ENCODE measurements around the gene ACAP2.
"Not testable (repeated sequence)": the region's sequence is repeated elsewhere in the genome, so short reads cannot be mapped to it uniquely, and the experiment has no call there.

ACAP2 gene

DNA sequence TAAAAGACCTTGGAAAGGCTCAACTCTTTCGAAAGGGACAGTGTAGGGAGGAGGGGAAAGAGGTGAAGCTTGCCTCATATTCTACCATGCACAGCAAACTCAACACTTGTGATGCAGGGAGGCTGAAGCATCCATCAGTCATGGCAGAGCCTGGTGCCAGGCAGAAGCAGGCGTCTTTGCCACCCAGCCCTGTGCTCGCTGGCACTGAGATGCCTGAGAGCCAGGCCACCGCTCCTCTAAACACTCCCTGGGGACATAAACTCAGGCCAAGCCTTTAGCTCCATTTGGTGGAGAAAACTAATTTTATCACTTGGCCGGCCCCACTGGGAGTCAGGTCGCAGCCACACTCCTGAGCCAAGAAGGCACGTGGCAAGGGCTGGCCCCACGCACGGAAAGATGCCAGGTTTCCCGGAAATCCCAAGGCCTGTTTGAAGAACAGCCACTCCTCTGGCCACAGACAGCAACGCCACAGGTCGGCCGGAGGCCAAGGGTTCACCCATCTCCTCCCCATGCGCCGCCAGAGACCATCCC lies 202.6 kb downstream of the ACAP2 start:
- peak; percentile 89 for DNase-seq

DNA sequence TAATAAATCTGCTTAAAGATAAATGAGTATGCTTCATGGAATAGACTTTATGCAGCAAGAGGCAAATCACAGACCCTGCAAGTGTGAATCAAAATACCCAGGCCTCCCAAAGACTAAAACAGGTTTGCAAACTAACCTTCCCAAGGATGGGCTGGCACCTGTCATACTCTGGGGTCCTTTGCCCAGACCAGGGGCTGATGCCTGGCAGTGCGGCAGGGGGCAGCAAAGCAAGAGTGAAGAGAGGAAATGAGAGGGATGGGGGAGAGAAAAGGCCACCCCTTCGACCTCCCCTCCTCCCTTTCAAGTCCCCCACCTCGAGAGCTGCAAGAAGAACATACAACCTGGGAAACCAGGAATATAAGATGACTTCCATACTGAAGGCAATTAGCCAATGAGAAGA lies 203.7 kb downstream of the ACAP2 start:
- no peak for DNase-seq

DNA sequence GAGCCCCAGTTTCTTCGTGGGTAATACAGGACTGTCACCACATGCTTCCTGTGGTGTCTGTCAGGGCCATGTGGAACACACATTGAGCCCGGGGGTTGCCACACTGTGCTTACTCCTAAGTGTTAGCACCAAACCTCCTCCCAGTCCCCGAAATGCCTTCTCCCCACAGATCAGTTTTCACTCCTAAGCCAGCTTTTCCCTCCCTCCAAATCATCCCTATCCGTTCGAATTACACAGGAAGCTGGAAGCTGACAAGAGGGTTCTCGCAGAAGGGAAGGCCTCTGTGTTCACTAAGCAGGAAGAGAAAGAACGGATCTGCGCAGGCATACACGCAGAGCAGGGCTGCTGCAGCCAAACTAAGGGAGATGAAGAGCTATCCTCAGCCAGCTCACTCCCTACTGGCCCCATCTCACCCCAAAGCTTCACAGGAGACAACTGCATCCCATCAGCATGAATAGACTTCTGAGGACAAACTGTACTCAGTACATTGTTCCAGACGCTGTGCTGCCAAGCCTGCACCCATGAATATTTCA lies 204.2 kb downstream of the ACAP2 start:
- no peak for DNase-seq

DNA sequence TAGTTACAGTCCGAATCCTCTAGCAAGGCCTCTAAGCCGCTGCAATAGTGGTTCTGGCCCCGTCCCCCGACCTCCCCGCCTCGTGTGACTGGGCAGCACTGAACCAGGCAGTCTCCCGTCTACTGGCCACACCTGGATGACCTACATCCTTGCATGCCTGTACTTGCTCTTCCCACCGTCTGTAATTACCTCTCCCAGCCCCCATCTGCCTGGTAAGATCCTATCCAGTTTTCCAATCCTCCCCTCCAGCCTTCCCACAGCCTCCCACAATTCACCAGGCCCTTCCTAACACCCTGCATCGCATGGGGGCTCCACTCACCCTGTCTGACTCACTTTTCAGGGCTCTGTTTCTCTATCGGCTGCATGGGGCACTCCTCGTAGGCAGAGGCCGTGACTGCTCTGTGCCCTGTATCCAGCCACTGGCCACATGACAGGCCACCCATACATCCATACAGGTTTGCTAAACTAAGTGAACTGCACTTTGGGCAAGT lies 204.7 kb downstream of the ACAP2 start:
- DNase-seq: no peak

DNA sequence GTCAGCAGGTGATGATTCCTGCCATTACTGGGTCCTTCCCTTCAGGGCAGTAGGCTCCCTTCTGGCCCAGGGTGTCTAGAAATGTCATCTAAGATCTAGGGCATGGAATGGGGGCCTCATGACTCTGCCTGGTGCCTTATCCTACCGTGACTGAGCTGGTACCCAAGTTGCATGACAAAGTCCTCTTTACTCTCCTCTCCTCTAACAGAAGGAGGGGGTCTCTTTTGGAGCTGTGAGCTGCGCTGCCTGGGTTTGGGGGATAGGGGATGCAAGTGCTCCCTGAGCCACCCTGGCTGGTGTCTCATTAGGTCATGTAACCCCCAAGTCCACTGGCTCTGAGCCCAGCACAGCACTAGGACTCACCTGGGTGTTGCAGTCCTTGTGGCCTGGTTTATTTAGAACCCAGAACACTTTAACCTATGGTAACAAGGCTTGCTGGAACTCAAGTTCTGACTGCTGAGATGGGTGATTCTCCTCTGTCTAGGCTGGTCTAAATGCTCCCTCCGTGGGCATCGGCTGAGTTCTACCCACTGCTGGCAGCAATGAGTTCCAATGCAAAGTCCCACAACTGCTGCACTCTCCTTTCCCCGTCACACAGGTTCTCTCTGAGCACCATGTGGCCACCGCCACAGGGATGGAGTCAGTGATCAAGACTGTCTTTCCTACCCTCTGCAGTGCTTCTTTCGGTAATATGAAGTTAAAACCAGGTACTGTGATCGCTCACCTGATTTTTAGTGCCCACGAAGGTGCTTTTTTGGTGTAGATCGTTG lies 205.8 kb downstream of the ACAP2 start:
- no peak for DNase-seq

DNA sequence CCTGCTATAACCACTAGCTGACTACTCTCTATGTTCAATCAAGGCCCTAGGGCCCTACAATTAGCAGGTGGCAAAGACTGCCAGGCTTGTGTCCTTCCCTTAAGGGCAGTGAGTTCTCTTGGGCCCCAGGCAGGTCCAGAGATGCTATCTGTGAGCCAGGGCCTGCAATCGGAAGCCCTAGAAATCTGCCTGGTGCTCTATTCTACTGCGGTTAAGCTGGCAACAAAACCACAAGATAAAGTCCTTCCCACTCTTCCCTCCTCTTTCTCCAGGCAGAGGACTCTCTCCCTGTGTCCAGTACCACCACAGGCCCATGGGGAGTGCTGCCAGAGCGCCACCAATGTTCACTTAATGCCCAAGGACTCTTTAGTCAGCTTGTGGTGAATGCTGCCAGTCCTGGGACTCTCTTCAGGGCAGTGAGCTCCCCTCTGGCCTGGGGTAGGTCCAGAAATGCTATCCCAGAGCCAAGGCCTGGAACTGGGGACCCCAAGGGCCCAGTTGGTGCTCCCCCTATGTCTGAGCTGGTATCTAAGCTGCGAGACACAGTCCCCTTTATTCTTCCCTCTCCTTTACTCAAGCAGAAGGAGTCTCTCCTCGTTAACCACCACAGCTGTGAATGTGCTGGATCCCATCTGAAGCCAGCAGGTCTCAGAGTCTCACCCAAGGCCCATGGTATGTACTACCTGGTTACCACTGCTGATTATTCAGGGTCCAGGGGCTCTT lies 206.6 kb downstream of the ACAP2 start:
- DNase-seq: no peak

DNA sequence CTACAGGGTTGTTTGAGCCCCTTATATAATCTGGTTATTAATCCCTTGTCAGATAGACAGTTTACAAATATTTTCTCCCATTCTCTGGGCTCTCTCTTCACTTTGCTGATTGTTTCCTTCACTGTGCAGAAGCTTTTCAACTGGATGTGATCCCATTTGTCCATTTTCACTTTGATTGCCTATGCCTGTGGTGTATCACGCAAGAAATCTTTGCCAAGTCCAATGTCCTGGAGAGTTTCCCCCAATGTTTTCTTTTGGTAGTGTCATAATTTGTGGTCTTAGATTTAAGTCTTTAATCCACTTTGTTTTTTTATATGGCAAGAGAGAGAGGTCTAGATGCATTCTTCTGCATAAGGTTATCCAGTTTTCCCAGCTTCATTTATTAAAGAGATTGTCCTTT lies 212.6 kb downstream of the ACAP2 start:
- DNase-seq: no peak

DNA sequence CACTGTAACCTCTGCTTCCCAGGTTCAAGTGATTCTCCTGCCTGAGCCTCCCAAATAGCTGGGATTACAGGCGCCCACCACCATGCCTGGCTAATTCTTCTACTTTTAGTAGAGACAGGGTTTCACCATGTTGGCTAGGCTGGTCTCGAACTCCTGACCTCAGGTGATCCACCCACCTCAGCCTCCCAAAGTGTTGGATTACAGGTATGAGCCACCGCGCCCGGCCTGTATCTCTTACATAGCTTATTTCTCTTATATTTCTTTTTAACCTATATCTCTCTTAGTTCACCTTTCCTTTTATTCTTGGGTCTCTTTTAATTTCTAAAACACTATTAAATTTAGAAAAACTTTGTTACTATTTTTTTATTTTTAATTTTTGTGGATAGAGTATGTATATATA lies 213.9 kb downstream of the ACAP2 start:
- DNase-seq: not testable (repeated sequence)

DNA sequence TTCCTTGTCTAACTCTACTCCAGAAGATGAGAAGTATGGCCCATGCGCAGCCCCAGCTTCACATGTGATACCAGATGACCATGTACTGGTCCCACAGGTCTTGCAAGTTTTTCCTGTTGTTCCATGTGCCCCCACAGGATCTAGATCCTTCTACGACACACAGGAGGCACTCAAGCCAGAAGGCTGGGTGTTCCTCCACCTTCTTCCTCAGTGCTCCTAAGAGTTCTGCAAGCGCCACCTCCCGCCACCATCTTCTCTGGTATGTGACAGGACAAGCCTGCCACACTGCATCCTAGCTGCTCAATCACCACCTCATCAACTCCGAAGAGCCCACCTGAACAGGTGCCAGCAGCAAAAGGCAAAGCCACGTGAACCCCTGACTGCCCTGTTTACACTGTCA lies 214.9 kb downstream of the ACAP2 start:
- no peak for DNase-seq

DNA sequence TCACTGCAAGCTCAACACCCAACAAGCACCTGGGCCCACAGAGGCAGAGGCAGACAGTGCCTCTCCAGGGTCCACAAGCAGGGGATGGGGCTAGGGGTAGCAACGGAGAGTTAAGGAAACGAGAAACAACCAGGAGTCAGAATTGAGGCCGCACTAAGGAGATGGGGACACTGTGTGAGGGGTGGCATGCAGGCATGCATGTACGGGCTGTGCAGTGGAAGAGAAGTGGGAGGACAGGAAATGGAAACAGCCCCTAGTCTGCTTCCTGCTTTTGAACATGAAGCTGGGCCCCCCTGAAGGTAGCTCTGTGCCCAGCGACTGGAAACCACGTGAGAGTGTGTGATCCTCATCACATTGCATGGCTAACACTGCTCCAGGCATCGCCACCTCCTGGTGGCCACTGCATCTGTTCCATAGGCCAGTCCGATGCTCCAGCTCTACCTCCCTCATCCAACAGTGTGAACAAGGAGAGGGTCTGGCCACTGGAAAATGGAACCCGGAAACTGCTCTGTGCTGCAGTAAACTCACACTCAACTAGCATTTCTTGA lies 215.8 kb downstream of the ACAP2 start:
- DNase-seq: no peak

DNA sequence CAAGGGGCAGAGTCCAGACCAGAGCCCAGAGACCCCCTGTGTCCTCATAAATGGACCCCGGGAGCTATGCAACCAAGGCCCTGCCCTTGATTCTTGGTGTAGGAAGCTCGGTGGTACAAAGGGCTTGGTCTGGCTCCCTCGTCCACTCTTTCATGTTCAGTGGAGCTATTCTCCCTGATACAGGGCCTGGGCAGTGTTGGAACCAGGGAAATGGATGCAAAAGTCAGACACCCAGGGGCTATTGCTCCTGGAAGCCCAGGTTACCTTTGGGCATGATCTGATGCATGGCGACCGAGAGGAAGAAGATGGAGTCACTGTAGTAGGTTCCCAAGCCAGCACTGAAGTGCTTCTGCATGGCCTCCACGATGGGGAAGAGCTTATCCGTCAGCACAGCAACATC lies 216.4 kb downstream of the ACAP2 start:
- DNase-seq: no peak

DNA sequence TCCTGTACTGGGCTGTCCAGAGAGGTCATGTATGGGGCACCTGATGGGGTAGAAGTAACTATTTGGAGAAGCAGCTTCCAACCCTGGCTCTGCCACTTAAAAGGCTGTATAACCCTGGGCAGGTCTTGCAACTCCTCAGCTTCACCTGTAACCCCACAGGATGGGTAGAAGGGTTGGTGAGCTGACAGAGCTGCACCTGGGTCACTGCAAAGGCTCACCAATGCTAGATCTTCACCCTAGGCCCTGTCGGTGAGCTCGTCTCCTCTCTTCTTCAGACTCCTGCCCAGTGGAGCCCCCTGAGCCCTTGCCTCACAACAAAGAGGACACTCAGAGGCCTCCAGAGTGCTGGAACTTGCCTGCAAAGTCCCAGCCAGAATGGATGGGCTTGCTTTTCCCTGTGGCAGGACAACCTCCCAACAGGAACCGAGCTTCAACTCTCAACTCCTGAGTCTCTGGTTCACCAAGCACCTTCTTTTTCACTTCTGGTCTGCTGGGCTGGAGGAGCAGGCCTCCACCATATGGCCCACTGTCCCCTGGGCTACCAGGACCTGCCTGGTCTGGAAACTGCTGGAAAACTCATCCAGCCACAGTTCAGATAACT lies 217.7 kb downstream of the ACAP2 start:
- no peak for DNase-seq
